8988T (cell line): ENCODE data around the gene BICRAL.
"Not testable (repeated sequence)": the region's sequence is repeated elsewhere in the genome, so short reads cannot be mapped to it uniquely, and the experiment has no call there.

Experiments
- DNase-seq: peaks from one replicate; pipeline ENCODE4 v3.0.0; 2011

BICRAL gene

GRCh38 chr6:42901538-42901957 lies 119.7 kb downstream of the BICRAL start:
- no peak for DNase-seq

GRCh38 chr6:42902429-42903263 lies 120.8 kb downstream of the BICRAL start:
- DNase-seq, result not testable (repeated sequence)

GRCh38 chr6:42904467-42904866 lies 122.6 kb downstream of the BICRAL start:
- DNase-seq, result no peak

- no peak for DNase-seq
Observed at GRCh38 chr6:42907336-42907735, 125.5 kb downstream of the BICRAL start.

GRCh38 chr6:42909835-42910234 lies 128.0 kb downstream of the BICRAL start:
- no peak for DNase-seq

- no peak for DNase-seq
Observed at GRCh38 chr6:42911171-42912021, 129.5 kb downstream of the BICRAL start.

GRCh38 chr6:42914546-42914945 lies 132.7 kb downstream of the BICRAL start:
- no peak for DNase-seq

GRCh38 chr6:42915732-42916131 lies 133.9 kb downstream of the BICRAL start, which contains the start of gene PTCRA:
Gene PTCRA, plus strand, starts transcription at chr6:42916053. Its CDS starts 17 bp downstream, at chr6:42916070.
- no peak for DNase-seq

GRCh38 chr6:42916288-42916687 lies 134.4 kb downstream of the BICRAL start:
- DNase-seq, result no peak
